IPS-18a (cell line): ENCODE measurements around the gene GPATCH1.

Experiments
- H3K27ac ChIP-seq: one replicate; pipeline ENCODE4 v1.5.1; 2013; ENCODE audit warnings: low read length
- H3K27me3 ChIP-seq: one replicate; pipeline ENCODE4 v1.6.1; 2013; ENCODE audit warnings: mild to moderate bottlenecking, low read length; ENCODE audit not compliant: control insufficient read depth, insufficient read depth
- H3K36me3 ChIP-seq: one replicate; pipeline ENCODE4 v1.6.1; 2013; ENCODE audit warnings: low read depth, low read length; ENCODE audit not compliant: control insufficient read depth
- H3K4me1 ChIP-seq: one replicate; pipeline ENCODE4 v1.6.1; 2013; ENCODE audit warnings: low read depth, low read length; ENCODE audit not compliant: control insufficient read depth
- H3K4me3 ChIP-seq: one replicate; pipeline ENCODE4 v1.5.1; 2013; ENCODE audit warnings: low read length
- H3K9ac ChIP-seq: one replicate; pipeline ENCODE4 v1.6.1; 2013; ENCODE audit warnings: mild to moderate bottlenecking, low read length, moderate library complexity
- H3K9me3 ChIP-seq: one replicate; pipeline ENCODE4 v1.6.1; 2013; ENCODE audit warnings: low read depth, low read length; ENCODE audit not compliant: control insufficient read depth

The GPATCH1 gene

GRCh38 chr19:33047422-33047821 lies 33.6 kb upstream of the GPATCH1 start:
- Histone ChIP-seq H3K27ac (no peak overlapping the region), H3K36me3 (peaks cover 5% of the 10 kb centered on the region), H3K27me3 (no peaks in the 10 kb centered on the region), H3K4me3 (no peak overlapping the region), H3K9ac (no peak overlapping the region), H3K4me1 (peaks cover 8% of the 10 kb centered on the region), H3K9me3 (no peaks in the 10 kb centered on the region)

- H3K27ac ChIP-seq = no peak overlapping the region
- H3K27me3 ChIP-seq = no peaks in the 10 kb centered on the region
- no peak overlapping the region for H3K9ac ChIP-seq
- H3K4me1 ChIP-seq = peaks cover 8% of the 10 kb centered on the region
- H3K9me3 ChIP-seq = no peaks in the 10 kb centered on the region
- no peak overlapping the region for H3K4me3 ChIP-seq
- peaks cover 5% of the 10 kb centered on the region for H3K36me3 ChIP-seq
These were observed 31.9 kb upstream of the GPATCH1 start for GRCh38 chr19:33048806-33049676.

- Histone ChIP-seq H3K4me1 (peaks cover 8% of the 10 kb centered on the region), H3K9ac (no peak overlapping the region), H3K4me3 (no peak overlapping the region), H3K27ac (no peak overlapping the region), H3K36me3 (peaks cover 5% of the 10 kb centered on the region), H3K9me3 (no peaks in the 10 kb centered on the region), H3K27me3 (no peaks in the 10 kb centered on the region)
These were observed 30.9 kb upstream of the GPATCH1 start for GRCh38 chr19:33050110-33050509.

- Histone ChIP-seq H3K4me3 (no peak overlapping the region), H3K27me3 (no peaks in the 10 kb centered on the region), H3K9ac (no peak overlapping the region), H3K27ac (no peak overlapping the region), H3K36me3 (peaks cover 5% of the 10 kb centered on the region), H3K9me3 (no peaks in the 10 kb centered on the region), H3K4me1 (peaks cover 2% of the 10 kb centered on the region)
These were observed 28.5 kb upstream of the GPATCH1 start for GRCh38 chr19:33052352-33052972.

- Histone ChIP-seq H3K9ac (no peak overlapping the region), H3K27ac (no peak overlapping the region)
These were observed 26.4 kb upstream of the GPATCH1 start for GRCh38 chr19:33054623-33055022.

GRCh38 chr19:33055718-33056117 lies 25.3 kb upstream of the GPATCH1 start:
- peaks cover 5% of the 10 kb centered on the region for H3K36me3 ChIP-seq
- no peaks in the 10 kb centered on the region for H3K4me1 ChIP-seq
- no peak overlapping the region for H3K27ac ChIP-seq

More at GRCh38 chr19:33054623-33055022, 26.4 kb upstream of the GPATCH1 start:
- H3K9me3 ChIP-seq = no peaks in the 10 kb centered on the region
- H3K36me3 ChIP-seq = peaks cover 5% of the 10 kb centered on the region
- no peaks in the 10 kb centered on the region for H3K4me1 ChIP-seq
- no peak overlapping the region for H3K4me3 ChIP-seq
- no peaks in the 10 kb centered on the region for H3K27me3 ChIP-seq

GRCh38 chr19:33060586-33060985 lies 20.4 kb upstream of the GPATCH1 start:
- H3K4me3 ChIP-seq = no peak overlapping the region
- H3K27me3 ChIP-seq = peaks cover 11% of the 10 kb centered on the region
- H3K27ac ChIP-seq = no peak overlapping the region
- H3K4me1 ChIP-seq = no peaks in the 10 kb centered on the region
- H3K9me3 ChIP-seq = no peaks in the 10 kb centered on the region
- H3K36me3 ChIP-seq = no peaks in the 10 kb centered on the region
- no peak overlapping the region for H3K9ac ChIP-seq

More at GRCh38 chr19:33055718-33056117, 25.3 kb upstream of the GPATCH1 start:
- H3K9me3 ChIP-seq = no peaks in the 10 kb centered on the region
- H3K9ac ChIP-seq = no peak overlapping the region
- no peak overlapping the region for H3K4me3 ChIP-seq
- H3K27me3 ChIP-seq = no peaks in the 10 kb centered on the region

GRCh38 chr19:33062902-33063301 lies 18.1 kb upstream of the GPATCH1 start:
- Histone ChIP-seq H3K9ac (no peak overlapping the region), H3K4me1 (no peaks in the 10 kb centered on the region), H3K27ac (no peak overlapping the region), H3K36me3 (no peaks in the 10 kb centered on the region), H3K9me3 (no peaks in the 10 kb centered on the region), H3K4me3 (peak overlapping the region; percentile 64), H3K27me3 (peaks cover 14% of the 10 kb centered on the region)

- Histone ChIP-seq H3K4me3 (peak overlapping the region; percentile 64), H3K27ac (no peak overlapping the region), H3K9me3 (no peaks in the 10 kb centered on the region), H3K36me3 (no peaks in the 10 kb centered on the region), H3K27me3 (peaks cover 14% of the 10 kb centered on the region), H3K9ac (no peak overlapping the region), H3K4me1 (no peaks in the 10 kb centered on the region)
These were observed 17.6 kb upstream of the GPATCH1 start for GRCh38 chr19:33063356-33063752.

- Histone ChIP-seq H3K4me1 (no peaks in the 10 kb centered on the region), H3K27me3 (peaks cover 14% of the 10 kb centered on the region), H3K36me3 (no peaks in the 10 kb centered on the region), H3K9ac (peak overlapping the region; percentile 55), H3K9me3 (no peaks in the 10 kb centered on the region), H3K27ac (no peak overlapping the region), H3K4me3 (peak overlapping the region; percentile 64)
These were observed 17.1 kb upstream of the GPATCH1 start for GRCh38 chr19:33063753-33064457.

- no peak overlapping the region for H3K27ac ChIP-seq
- peak overlapping the region; percentile 55 for H3K9ac ChIP-seq
- H3K4me3 ChIP-seq = peak overlapping the region; percentile 64
- H3K9me3 ChIP-seq = no peaks in the 10 kb centered on the region
- H3K27me3 ChIP-seq = peaks cover 14% of the 10 kb centered on the region
- no peaks in the 10 kb centered on the region for H3K36me3 ChIP-seq
- no peaks in the 10 kb centered on the region for H3K4me1 ChIP-seq
These were observed 16.6 kb upstream of the GPATCH1 start for GRCh38 chr19:33064458-33064791.
